SK-N-SH (cell line): Measurements from ENCODE around the gene KRTAP15-1.

Source experiments
- ELF1 ChIP-seq: IDR thresholded peaks from 2 replicates; pipeline ENCODE4 v1.4.0; 2012
- EP300 ChIP-seq, 2 experiments: IDR thresholded peaks; 2 replicates each; pipeline versions ENCODE4 v1.4.0 to v1.6.1; 2012; ENCODE audit warnings: borderline replicate concordance in 1 of 2, low read depth in 1 of 2, low read length in 1 of 2
- EZH2phosphoT487 ChIP-seq: fragments of 200-600 bp; sonication (generic); IDR thresholded peaks from 2 replicates; pipeline ENCODE4 v1.6.1; 2017; ENCODE audit warnings: low read depth, mixed run types, mild to moderate bottlenecking, antibody characterized with exemption, moderate library complexity, borderline replicate concordance
- MEF2A ChIP-seq: IDR thresholded peaks from 2 replicates; pipeline ENCODE4 v1.4.0; 2012; ENCODE audit warnings: low read depth, borderline replicate concordance
- POLR2AphosphoS5 ChIP-seq: IDR thresholded peaks from 2 replicates; pipeline ENCODE4 v1.6.1; 2012; ENCODE audit warnings: low read depth, low read length
- RXRA ChIP-seq: IDR thresholded peaks from 2 replicates; pipeline ENCODE4 v1.4.0; 2012; ENCODE audit warnings: low read depth, mild to moderate bottlenecking, borderline replicate concordance
- SMC3 ChIP-seq: IDR thresholded peaks from 2 replicates; pipeline ENCODE4 v1.6.1; 2012; ENCODE audit warnings: low read depth, low read length, improper control_type of control experiment
- USF2 ChIP-seq: fragments of 150-350 bp; IDR thresholded peaks from 2 replicates; pipeline ENCODE4 v1.6.1; 2017; ENCODE audit warnings: antibody characterized with exemption, low read length, low read depth, borderline replicate concordance
- TF ChIP-seq, protein P1 (sequence below): IDR thresholded peaks from 2 replicates; pipeline ENCODE4 v1.4.0; 2012; ENCODE audit warnings: low read depth
- TF ChIP-seq, protein P2 (sequence below): fragments of 200-600 bp; sonication (generic); IDR thresholded peaks from 2 replicates; pipeline ENCODE4 v1.6.1; 2017; ENCODE audit warnings: antibody characterized with exemption, mild to moderate bottlenecking, moderate library complexity

GRCh38 chr21:30439975-30440374, at the start of gene KRTAP15-1:
- TF ChIP-seq EZH2phosphoT487 (no peak), ELF1 (no peak), USF2 (no peak), MEF2A (no peak), POLR2AphosphoS5 (no peak), SMC3 (no peak), EP300 (IDR thresholded peaks at IDR 0.05; ENCODE audit: borderline replicate concordance in 1 of 2, low read depth in 1 of 2, low read length in 1 of 2) (no peak), RXRA (no peak)
- TF ChIP-seq, protein P1, sequence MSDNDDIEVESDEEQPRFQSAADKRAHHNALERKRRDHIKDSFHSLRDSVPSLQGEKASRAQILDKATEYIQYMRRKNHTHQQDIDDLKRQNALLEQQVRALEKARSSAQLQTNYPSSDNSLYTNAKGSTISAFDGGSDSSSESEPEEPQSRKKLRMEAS, result no peak
- TF ChIP-seq, protein P2, sequence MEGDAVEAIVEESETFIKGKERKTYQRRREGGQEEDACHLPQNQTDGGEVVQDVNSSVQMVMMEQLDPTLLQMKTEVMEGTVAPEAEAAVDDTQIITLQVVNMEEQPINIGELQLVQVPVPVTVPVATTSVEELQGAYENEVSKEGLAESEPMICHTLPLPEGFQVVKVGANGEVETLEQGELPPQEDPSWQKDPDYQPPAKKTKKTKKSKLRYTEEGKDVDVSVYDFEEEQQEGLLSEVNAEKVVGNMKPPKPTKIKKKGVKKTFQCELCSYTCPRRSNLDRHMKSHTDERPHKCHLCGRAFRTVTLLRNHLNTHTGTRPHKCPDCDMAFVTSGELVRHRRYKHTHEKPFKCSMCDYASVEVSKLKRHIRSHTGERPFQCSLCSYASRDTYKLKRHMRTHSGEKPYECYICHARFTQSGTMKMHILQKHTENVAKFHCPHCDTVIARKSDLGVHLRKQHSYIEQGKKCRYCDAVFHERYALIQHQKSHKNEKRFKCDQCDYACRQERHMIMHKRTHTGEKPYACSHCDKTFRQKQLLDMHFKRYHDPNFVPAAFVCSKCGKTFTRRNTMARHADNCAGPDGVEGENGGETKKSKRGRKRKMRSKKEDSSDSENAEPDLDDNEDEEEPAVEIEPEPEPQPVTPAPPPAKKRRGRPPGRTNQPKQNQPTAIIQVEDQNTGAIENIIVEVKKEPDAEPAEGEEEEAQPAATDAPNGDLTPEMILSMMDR, result no peak
